Neural cell (in vitro differentiated cells): ENCODE data around the gene CLASP2. TPM values are rescaled to one million over a fixed set of nuclear protein-coding genes. Genes with fewer than 3 reads are reported as not detected.

ENCODE experiments used
- H2AFZ ChIP-seq: fragments of 200-600, 300-800 bp; sonication (generic), shearing (Covaris generic); 2 replicates; pipeline ENCODE4 v1.6.0; 2014; ENCODE audit warnings: low read depth, mild to moderate bottlenecking, antibody characterized with exemption, low read length, moderate library complexity
- H3F3A ChIP-seq: fragments of 200-600 bp; shearing (Covaris generic); 2 replicates; pipeline ENCODE4 v1.6.1; 2016; ENCODE audit warnings: mild to moderate bottlenecking, moderate library complexity, mixed read lengths, antibody characterized with exemption, low read length; ENCODE audit not compliant: insufficient read depth, poor library complexity, severe bottlenecking
- H3K27ac ChIP-seq: fragments of 200-600, 300-800 bp; sonication (generic), shearing (Covaris generic); 2 replicates; pipeline ENCODE4 v1.5.1; 2014; ENCODE audit warnings: mild to moderate bottlenecking, low read length, moderate library complexity
- H3K27me3 ChIP-seq: fragments of 300-800, 200-600 bp; sonication (generic), shearing (Covaris generic); 2 replicates; pipeline ENCODE4 v1.6.0; 2014; ENCODE audit warnings: mild to moderate bottlenecking, low read depth, low read length, moderate library complexity; ENCODE audit not compliant: insufficient read depth
- H3K36me3 ChIP-seq: fragments of 300-800, 200-600 bp; sonication (generic), shearing (Covaris generic); 2 replicates; pipeline ENCODE4 v1.5.1; 2014; ENCODE audit warnings: mild to moderate bottlenecking, antibody characterized with exemption, low read length, moderate library complexity; ENCODE audit not compliant: insufficient read depth
- H3K4me2 ChIP-seq: fragments of 300-800, 200-600 bp; sonication (generic), shearing (Covaris generic); 2 replicates; pipeline ENCODE4 v1.6.0; 2014; ENCODE audit warnings: mild to moderate bottlenecking, low read length
- H3K4me3 ChIP-seq: fragments of 300-800, 200-600 bp; sonication (generic), shearing (Covaris generic); 2 replicates; pipeline ENCODE4 v1.5.1; 2014; ENCODE audit warnings: mild to moderate bottlenecking, low read length, moderate library complexity
- H3K79me2 ChIP-seq: fragments of 200-600 bp; shearing (Covaris generic); replicated peaks from 2 replicates; pipeline ENCODE4 v1.6.0; 2014; ENCODE audit warnings: mild to moderate bottlenecking, low read length, moderate library complexity; ENCODE audit not compliant: insufficient read depth
- H3K9ac ChIP-seq: fragments of 300-800, 200-600 bp; sonication (generic), shearing (Covaris generic); 2 replicates; pipeline ENCODE4 v1.6.1; 2016; ENCODE audit warnings: mild to moderate bottlenecking, low read length, mixed read lengths
- H3K9me2 ChIP-seq: fragments of 200-600 bp; shearing (Covaris generic); 2 replicates; pipeline ENCODE4 v1.6.1; 2016; ENCODE audit warnings: mild to moderate bottlenecking, low read length, mixed read lengths; ENCODE audit not compliant: insufficient read depth
- H3K9me3 ChIP-seq: fragments of 200-600, 300-800 bp; sonication (generic), shearing (Covaris generic); 2 replicates; pipeline ENCODE4 v1.6.1; 2016; ENCODE audit warnings: mild to moderate bottlenecking, mixed run types, low read length, moderate library complexity, mixed read lengths
- H4K20me1 ChIP-seq: fragments of 200-600 bp; shearing (Covaris generic); 2 replicates; pipeline ENCODE4 v1.6.1; 2016; ENCODE audit warnings: mild to moderate bottlenecking, mixed run types; ENCODE audit not compliant: insufficient read depth
- CTCF ChIP-seq: fragments of 450-650 bp; IDR thresholded peaks from 2 replicates; pipeline ENCODE4 v1.5.1; 2014; ENCODE audit warnings: antibody characterized with exemption, mild to moderate bottlenecking, moderate library complexity; ENCODE audit not compliant: poor library complexity, severe bottlenecking
- EP300 ChIP-seq: fragments of 450-650 bp; conservative IDR thresholded peaks from 2 replicates; pipeline ENCODE4 v1.6.1; 2014; ENCODE audit warnings: antibody characterized with exemption, mild to moderate bottlenecking, moderate library complexity; ENCODE audit not compliant: poor library complexity, severe bottlenecking
- EZH2 ChIP-seq: fragments of 200-600, 300-800 bp; shearing (Covaris generic), sonication (generic); IDR thresholded peaks from 2 replicates; pipeline ENCODE4 v1.6.1; 2014; ENCODE audit warnings: antibody characterized with exemption, low read length, borderline replicate concordance, mild to moderate bottlenecking; ENCODE audit not compliant: insufficient read depth, poor library complexity, severe bottlenecking
- MXI1 ChIP-seq: fragments of 450-650 bp; conservative IDR thresholded peaks from 2 replicates; pipeline ENCODE4 v1.6.1; 2014; ENCODE audit warnings: antibody characterized with exemption, mild to moderate bottlenecking; ENCODE audit not compliant: poor library complexity, severe bottlenecking
- POLR2AphosphoS5 ChIP-seq: IDR thresholded peaks from 2 replicates; pipeline ENCODE4 v1.6.1; 2012
- RAD21 ChIP-seq: fragments of 450-650 bp; conservative IDR thresholded peaks from 2 replicates; pipeline ENCODE4 v1.6.1; 2014; ENCODE audit warnings: antibody characterized with exemption, mild to moderate bottlenecking, moderate library complexity
- REST ChIP-seq: IDR thresholded peaks from 2 replicates; pipeline ENCODE4 v1.6.1; 2012; ENCODE audit warnings: borderline replicate concordance
- SMC3 ChIP-seq: fragments of 450-650 bp; conservative IDR thresholded peaks from 2 replicates; pipeline ENCODE4 v1.6.1; 2014; ENCODE audit warnings: antibody characterized with exemption, mild to moderate bottlenecking, moderate library complexity; ENCODE audit not compliant: poor library complexity
- TAF1 ChIP-seq: IDR thresholded peaks from 2 replicates; pipeline ENCODE4 v1.6.1; 2012; ENCODE audit warnings: low read depth
- polyA plus RNA-seq: library from polyadenylated mRNA; depleted of rRNA; stranded (reverse); fragments of >200 nt; gene quantifications from 2 replicates; pipeline ENCODE4 v1.2.3, GENCODE V29; 2014

CLASP2 gene
- polyA plus RNA-seq, 1 donor from 2014 or later, result 938 TPM

DNA sequence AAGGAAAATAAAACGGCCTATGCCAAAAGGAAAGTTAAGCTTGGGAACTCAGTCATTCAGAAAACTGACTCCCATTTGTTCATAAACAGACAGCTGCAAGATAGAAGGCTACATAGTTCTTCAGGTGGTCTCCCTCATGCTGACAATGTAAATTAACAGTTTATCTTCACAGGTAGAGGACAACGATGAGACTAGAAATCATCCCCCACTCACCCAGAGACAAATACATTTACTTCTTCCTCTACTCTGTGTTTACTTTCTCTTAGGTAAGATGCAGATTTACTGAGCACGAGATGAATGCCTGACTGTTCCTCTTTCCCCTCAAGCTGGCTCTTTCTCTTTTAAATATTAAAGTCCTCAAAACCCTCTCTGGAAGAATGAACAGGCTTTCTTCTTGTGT, 160.2 kb downstream of the CLASP2 start (continued):
- TF ChIP-seq CTCF (no peak), EZH2 (no peak)

- no peak overlapping the region for H3K4me2 ChIP-seq
- no peak overlapping the region for H3K4me3 ChIP-seq
- no peak overlapping the region for H2AFZ ChIP-seq
- TF ChIP-seq EZH2, result no peak
- no peak for TF ChIP-seq RAD21
- no peak for TF ChIP-seq EP300
- TF ChIP-seq MXI1, result no peak
- TF ChIP-seq CTCF, result no peak
- no peak for TF ChIP-seq TAF1
- no peak for TF ChIP-seq POLR2AphosphoS5
- TF ChIP-seq SMC3, result no peak
- no peak for TF ChIP-seq REST
- peaks cover 26% of the 10 kb centered on the region for H3K36me3 ChIP-seq
- H3K9me3 ChIP-seq, result no peaks in the 10 kb centered on the region
- H3K79me2 ChIP-seq, result no peaks in the 10 kb centered on the region
- H3K9ac ChIP-seq, result no peak overlapping the region
- no peaks in the 10 kb centered on the region for H4K20me1 ChIP-seq
- no peaks in the 10 kb centered on the region for H3K27me3 ChIP-seq
- no peaks in the 10 kb centered on the region for H3K9me2 ChIP-seq
- H3F3A ChIP-seq, result no peaks in the 10 kb centered on the region
- no peak overlapping the region for H3K27ac ChIP-seq
Observed at GRCh38 chr3:33557279-33557678, 160.8 kb downstream of the CLASP2 start.

GRCh38 chr3:33547101-33547500, 171.0 kb downstream of the CLASP2 start:
- Histone ChIP-seq H3K4me2 (no peak overlapping the region), H2AFZ (no peak overlapping the region), H3K27me3 (no peaks in the 10 kb centered on the region), H3K9me2 (no peaks in the 10 kb centered on the region), H3K9ac (no peak overlapping the region), H3K9me3 (no peaks in the 10 kb centered on the region), H3K36me3 (peaks cover 20% of the 10 kb centered on the region), H3K27ac (no peak overlapping the region), H3K79me2 (no peaks in the 10 kb centered on the region), H4K20me1 (no peaks in the 10 kb centered on the region), H3K4me3 (no peak overlapping the region), H3F3A (no peaks in the 10 kb centered on the region)
- TF ChIP-seq RAD21 (no peak), REST (no peak), POLR2AphosphoS5 (no peak), TAF1 (no peak), SMC3 (no peak), EP300 (no peak), EZH2 (no peak)
